Neural cell (in vitro differentiated cells): ENCODE results near the gene TRABD2B. TPM values are rescaled to one million over a fixed set of nuclear protein-coding genes. Genes with fewer than 3 reads are reported as not detected.

Source experiments
- H2AFZ ChIP-seq: fragments of 200-600, 300-800 bp; sonication (generic), shearing (Covaris generic); 2 replicates; pipeline ENCODE4 v1.6.0; 2014; ENCODE audit warnings: low read depth, mild to moderate bottlenecking, antibody characterized with exemption, low read length, moderate library complexity
- H3F3A ChIP-seq: fragments of 200-600 bp; shearing (Covaris generic); 2 replicates; pipeline ENCODE4 v1.6.1; 2016; ENCODE audit warnings: mild to moderate bottlenecking, moderate library complexity, mixed read lengths, antibody characterized with exemption, low read length; ENCODE audit not compliant: insufficient read depth, poor library complexity, severe bottlenecking
- H3K27ac ChIP-seq: fragments of 200-600, 300-800 bp; sonication (generic), shearing (Covaris generic); 2 replicates; pipeline ENCODE4 v1.5.1; 2014; ENCODE audit warnings: mild to moderate bottlenecking, low read length, moderate library complexity
- H3K27me3 ChIP-seq: fragments of 300-800, 200-600 bp; sonication (generic), shearing (Covaris generic); 2 replicates; pipeline ENCODE4 v1.6.0; 2014; ENCODE audit warnings: mild to moderate bottlenecking, low read depth, low read length, moderate library complexity; ENCODE audit not compliant: insufficient read depth
- H3K36me3 ChIP-seq: fragments of 300-800, 200-600 bp; sonication (generic), shearing (Covaris generic); 2 replicates; pipeline ENCODE4 v1.5.1; 2014; ENCODE audit warnings: mild to moderate bottlenecking, antibody characterized with exemption, low read length, moderate library complexity; ENCODE audit not compliant: insufficient read depth
- H3K4me2 ChIP-seq: fragments of 300-800, 200-600 bp; sonication (generic), shearing (Covaris generic); 2 replicates; pipeline ENCODE4 v1.6.0; 2014; ENCODE audit warnings: mild to moderate bottlenecking, low read length
- H3K4me3 ChIP-seq: fragments of 300-800, 200-600 bp; sonication (generic), shearing (Covaris generic); 2 replicates; pipeline ENCODE4 v1.5.1; 2014; ENCODE audit warnings: mild to moderate bottlenecking, low read length, moderate library complexity
- H3K79me2 ChIP-seq: fragments of 200-600 bp; shearing (Covaris generic); replicated peaks from 2 replicates; pipeline ENCODE4 v1.6.0; 2014; ENCODE audit warnings: mild to moderate bottlenecking, low read length, moderate library complexity; ENCODE audit not compliant: insufficient read depth
- H3K9ac ChIP-seq: fragments of 300-800, 200-600 bp; sonication (generic), shearing (Covaris generic); 2 replicates; pipeline ENCODE4 v1.6.1; 2016; ENCODE audit warnings: mild to moderate bottlenecking, low read length, mixed read lengths
- H3K9me2 ChIP-seq: fragments of 200-600 bp; shearing (Covaris generic); 2 replicates; pipeline ENCODE4 v1.6.1; 2016; ENCODE audit warnings: mild to moderate bottlenecking, low read length, mixed read lengths; ENCODE audit not compliant: insufficient read depth
- H3K9me3 ChIP-seq: fragments of 200-600, 300-800 bp; sonication (generic), shearing (Covaris generic); 2 replicates; pipeline ENCODE4 v1.6.1; 2016; ENCODE audit warnings: mild to moderate bottlenecking, mixed run types, low read length, moderate library complexity, mixed read lengths
- H4K20me1 ChIP-seq: fragments of 200-600 bp; shearing (Covaris generic); 2 replicates; pipeline ENCODE4 v1.6.1; 2016; ENCODE audit warnings: mild to moderate bottlenecking, mixed run types; ENCODE audit not compliant: insufficient read depth
- EP300 ChIP-seq: fragments of 450-650 bp; conservative IDR thresholded peaks from 2 replicates; pipeline ENCODE4 v1.6.1; 2014; ENCODE audit warnings: antibody characterized with exemption, mild to moderate bottlenecking, moderate library complexity; ENCODE audit not compliant: poor library complexity, severe bottlenecking
- EZH2 ChIP-seq: fragments of 200-600, 300-800 bp; shearing (Covaris generic), sonication (generic); IDR thresholded peaks from 2 replicates; pipeline ENCODE4 v1.6.1; 2014; ENCODE audit warnings: antibody characterized with exemption, low read length, borderline replicate concordance, mild to moderate bottlenecking; ENCODE audit not compliant: insufficient read depth, poor library complexity, severe bottlenecking
- MXI1 ChIP-seq: fragments of 450-650 bp; conservative IDR thresholded peaks from 2 replicates; pipeline ENCODE4 v1.6.1; 2014; ENCODE audit warnings: antibody characterized with exemption, mild to moderate bottlenecking; ENCODE audit not compliant: poor library complexity, severe bottlenecking
- POLR2AphosphoS5 ChIP-seq: IDR thresholded peaks from 2 replicates; pipeline ENCODE4 v1.6.1; 2012
- RAD21 ChIP-seq: fragments of 450-650 bp; conservative IDR thresholded peaks from 2 replicates; pipeline ENCODE4 v1.6.1; 2014; ENCODE audit warnings: antibody characterized with exemption, mild to moderate bottlenecking, moderate library complexity
- SMC3 ChIP-seq: fragments of 450-650 bp; conservative IDR thresholded peaks from 2 replicates; pipeline ENCODE4 v1.6.1; 2014; ENCODE audit warnings: antibody characterized with exemption, mild to moderate bottlenecking, moderate library complexity; ENCODE audit not compliant: poor library complexity
- TAF1 ChIP-seq: IDR thresholded peaks from 2 replicates; pipeline ENCODE4 v1.6.1; 2012; ENCODE audit warnings: low read depth
- polyA plus RNA-seq: library from polyadenylated mRNA; depleted of rRNA; stranded (reverse); fragments of >200 nt; gene quantifications from 2 replicates; pipeline ENCODE4 v1.2.3, GENCODE V29; 2014
- TF ChIP-seq, protein P1 (sequence below): IDR thresholded peaks from 2 replicates; pipeline ENCODE4 v1.6.1; 2012; ENCODE audit warnings: borderline replicate concordance
- TF ChIP-seq, protein P2 (sequence below): fragments of 450-650 bp; IDR thresholded peaks from 2 replicates; pipeline ENCODE4 v1.5.1; 2014; ENCODE audit warnings: antibody characterized with exemption, mild to moderate bottlenecking, moderate library complexity; ENCODE audit not compliant: poor library complexity, severe bottlenecking

Gene TRABD2B
- polyA plus RNA-seq, 1 donor from 2014 or later: 0.02 TPM

DNA sequence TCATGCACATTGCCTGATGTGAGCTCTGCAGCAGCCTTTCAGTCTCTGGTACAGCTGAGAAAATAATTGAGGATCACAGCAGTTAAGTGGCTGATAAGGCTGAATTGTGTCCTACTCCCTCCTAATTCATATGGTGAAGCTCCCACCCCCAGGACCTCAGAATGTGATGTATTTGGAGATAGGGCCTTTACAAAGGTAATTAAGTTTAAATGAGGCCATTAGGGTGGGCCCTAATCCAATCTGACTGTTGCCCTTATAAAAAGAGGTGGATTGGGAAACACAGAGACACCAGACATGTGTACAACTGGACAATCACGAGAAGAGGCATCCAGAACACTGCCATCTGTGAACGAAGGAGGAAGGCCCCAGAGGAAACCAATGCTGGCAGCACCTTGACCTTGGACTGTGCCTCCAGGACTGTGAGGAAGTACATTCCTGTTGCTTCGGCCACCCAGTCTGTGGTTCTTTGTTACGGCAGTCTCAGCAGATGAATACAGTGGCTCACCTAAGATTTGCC, 148.1 kb downstream of the TRABD2B start:
- Histone ChIP-seq H3K9ac (no peak overlapping the region), H3K79me2 (no peaks in the 10 kb centered on the region), H3K4me3 (no peak overlapping the region), H3K27ac (no peak overlapping the region), H3K9me2 (no peaks in the 10 kb centered on the region), H2AFZ (no peak overlapping the region), H3K36me3 (no peaks in the 10 kb centered on the region), H4K20me1 (no peaks in the 10 kb centered on the region), H3K9me3 (no peaks in the 10 kb centered on the region), H3F3A (no peaks in the 10 kb centered on the region), H3K27me3 (no peaks in the 10 kb centered on the region), H3K4me2 (no peak overlapping the region)
- TF ChIP-seq MXI1: no peak
- TF ChIP-seq, protein P1, sequence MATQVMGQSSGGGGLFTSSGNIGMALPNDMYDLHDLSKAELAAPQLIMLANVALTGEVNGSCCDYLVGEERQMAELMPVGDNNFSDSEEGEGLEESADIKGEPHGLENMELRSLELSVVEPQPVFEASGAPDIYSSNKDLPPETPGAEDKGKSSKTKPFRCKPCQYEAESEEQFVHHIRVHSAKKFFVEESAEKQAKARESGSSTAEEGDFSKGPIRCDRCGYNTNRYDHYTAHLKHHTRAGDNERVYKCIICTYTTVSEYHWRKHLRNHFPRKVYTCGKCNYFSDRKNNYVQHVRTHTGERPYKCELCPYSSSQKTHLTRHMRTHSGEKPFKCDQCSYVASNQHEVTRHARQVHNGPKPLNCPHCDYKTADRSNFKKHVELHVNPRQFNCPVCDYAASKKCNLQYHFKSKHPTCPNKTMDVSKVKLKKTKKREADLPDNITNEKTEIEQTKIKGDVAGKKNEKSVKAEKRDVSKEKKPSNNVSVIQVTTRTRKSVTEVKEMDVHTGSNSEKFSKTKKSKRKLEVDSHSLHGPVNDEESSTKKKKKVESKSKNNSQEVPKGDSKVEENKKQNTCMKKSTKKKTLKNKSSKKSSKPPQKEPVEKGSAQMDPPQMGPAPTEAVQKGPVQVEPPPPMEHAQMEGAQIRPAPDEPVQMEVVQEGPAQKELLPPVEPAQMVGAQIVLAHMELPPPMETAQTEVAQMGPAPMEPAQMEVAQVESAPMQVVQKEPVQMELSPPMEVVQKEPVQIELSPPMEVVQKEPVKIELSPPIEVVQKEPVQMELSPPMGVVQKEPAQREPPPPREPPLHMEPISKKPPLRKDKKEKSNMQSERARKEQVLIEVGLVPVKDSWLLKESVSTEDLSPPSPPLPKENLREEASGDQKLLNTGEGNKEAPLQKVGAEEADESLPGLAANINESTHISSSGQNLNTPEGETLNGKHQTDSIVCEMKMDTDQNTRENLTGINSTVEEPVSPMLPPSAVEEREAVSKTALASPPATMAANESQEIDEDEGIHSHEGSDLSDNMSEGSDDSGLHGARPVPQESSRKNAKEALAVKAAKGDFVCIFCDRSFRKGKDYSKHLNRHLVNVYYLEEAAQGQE: no peak
- TF ChIP-seq, protein P2, sequence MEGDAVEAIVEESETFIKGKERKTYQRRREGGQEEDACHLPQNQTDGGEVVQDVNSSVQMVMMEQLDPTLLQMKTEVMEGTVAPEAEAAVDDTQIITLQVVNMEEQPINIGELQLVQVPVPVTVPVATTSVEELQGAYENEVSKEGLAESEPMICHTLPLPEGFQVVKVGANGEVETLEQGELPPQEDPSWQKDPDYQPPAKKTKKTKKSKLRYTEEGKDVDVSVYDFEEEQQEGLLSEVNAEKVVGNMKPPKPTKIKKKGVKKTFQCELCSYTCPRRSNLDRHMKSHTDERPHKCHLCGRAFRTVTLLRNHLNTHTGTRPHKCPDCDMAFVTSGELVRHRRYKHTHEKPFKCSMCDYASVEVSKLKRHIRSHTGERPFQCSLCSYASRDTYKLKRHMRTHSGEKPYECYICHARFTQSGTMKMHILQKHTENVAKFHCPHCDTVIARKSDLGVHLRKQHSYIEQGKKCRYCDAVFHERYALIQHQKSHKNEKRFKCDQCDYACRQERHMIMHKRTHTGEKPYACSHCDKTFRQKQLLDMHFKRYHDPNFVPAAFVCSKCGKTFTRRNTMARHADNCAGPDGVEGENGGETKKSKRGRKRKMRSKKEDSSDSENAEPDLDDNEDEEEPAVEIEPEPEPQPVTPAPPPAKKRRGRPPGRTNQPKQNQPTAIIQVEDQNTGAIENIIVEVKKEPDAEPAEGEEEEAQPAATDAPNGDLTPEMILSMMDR: no peak
- no peak for TF ChIP-seq RAD21
- TF ChIP-seq EZH2: no peak
- TF ChIP-seq EP300: no peak
- no peak for TF ChIP-seq POLR2AphosphoS5
- TF ChIP-seq TAF1: no peak
- no peak for TF ChIP-seq SMC3

DNA sequence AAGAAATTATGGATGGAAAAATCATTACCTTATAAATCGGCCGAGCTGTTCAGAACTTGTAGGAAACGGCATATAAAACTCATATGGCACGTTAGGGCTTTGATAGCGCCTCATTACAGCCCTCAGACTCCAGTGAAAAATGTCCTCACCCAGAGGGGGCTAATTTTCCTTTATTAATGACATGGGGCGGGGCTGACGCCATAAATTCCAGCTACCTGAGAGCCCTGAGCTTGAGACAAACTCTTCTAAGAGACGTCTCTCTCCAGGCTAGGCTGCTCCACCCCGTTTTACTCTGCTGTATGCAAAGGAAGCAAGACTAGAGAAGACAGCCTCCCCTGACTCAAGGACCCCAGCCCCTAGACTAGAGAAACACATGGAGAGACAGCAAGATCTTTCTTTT, 149.4 kb downstream of the TRABD2B start:
- no peaks in the 10 kb centered on the region for H3K9me3 ChIP-seq
- H3F3A ChIP-seq: no peaks in the 10 kb centered on the region
- no peaks in the 10 kb centered on the region for H3K27me3 ChIP-seq
- no peaks in the 10 kb centered on the region for H4K20me1 ChIP-seq
- H3K4me3 ChIP-seq: no peak overlapping the region
- no peak overlapping the region for H3K9ac ChIP-seq
- H3K27ac ChIP-seq: no peak overlapping the region
- no peak overlapping the region for H3K4me2 ChIP-seq
- no peaks in the 10 kb centered on the region for H3K36me3 ChIP-seq
- no peak for TF ChIP-seq EZH2
- TF ChIP-seq, protein P2: no peak
- no peak for TF ChIP-seq POLR2AphosphoS5
- no peak for TF ChIP-seq SMC3
- no peak for TF ChIP-seq MXI1
- H3K9me2 ChIP-seq: no peaks in the 10 kb centered on the region
- H2AFZ ChIP-seq: no peak overlapping the region
- no peaks in the 10 kb centered on the region for H3K79me2 ChIP-seq
